GM21529 (cell line): ENCODE results near the gene SNAPIN.

Source experiments
- ATAC-seq: cut with Tn5 transposase; IDR thresholded peaks from one replicate; pipeline ENCODE4 v1.9.1; 2021; ENCODE audit not compliant: unreplicated experiment

Gene SNAPIN

DNA sequence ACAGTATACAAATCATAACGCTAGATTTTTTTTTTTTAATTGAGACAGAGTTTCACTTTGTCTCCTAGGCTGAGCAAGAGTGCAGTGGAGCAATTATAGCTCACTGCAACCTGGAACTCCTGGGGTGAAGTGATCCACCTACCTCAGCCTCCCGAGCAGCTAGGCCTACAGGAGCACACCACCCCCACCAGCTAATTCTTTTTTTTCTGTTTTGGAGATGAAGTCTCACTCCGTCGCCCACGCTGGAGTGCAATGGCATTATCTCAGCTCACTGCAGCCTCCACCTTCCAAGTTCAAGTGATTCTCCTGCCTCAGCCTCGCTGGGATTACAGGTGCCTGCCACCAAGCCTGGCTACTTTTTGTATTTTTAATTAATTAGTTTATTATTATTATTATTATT lies 41.3 kb downstream of the SNAPIN start:
- no peak for ATAC-seq

DNA sequence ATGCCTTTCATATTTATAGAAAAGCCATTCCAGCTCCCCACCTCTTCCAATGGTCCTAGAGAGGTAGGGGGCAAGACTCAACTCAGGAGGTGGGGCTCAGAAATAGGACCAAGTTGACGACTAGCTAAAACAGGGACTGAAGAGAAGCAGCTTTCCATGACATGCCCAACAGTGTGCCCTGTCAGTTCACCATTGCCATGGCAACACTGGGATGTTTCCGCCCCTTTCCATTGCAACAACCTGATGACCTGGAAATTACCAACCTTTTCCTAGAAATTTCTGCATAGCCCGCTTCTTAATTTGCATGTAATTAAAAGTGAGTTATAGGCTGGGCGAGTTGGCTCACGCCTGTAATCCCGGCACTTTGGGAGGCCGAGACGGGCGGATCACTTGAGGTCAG lies 47.0 kb downstream of the SNAPIN start:
- ATAC-seq, result no peak

DNA sequence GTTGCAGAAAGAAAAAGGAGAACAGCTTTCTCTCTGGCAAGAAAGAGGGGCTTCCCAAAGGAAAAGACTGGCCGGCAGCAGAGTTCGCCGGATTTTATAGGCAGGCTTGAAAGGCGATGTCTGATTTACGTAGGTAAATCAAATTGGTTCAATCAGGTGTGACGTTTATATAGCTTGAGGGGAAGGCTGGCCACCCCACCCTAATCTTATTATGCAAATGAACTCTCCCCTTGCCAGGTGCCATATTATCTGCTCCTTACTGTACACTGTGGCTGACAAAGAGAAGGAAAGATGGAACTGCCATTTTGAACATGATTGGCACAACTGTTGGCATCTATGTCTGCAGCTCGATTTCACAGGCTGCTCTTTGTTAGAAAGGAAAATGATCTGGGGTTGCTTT lies 52.5 kb downstream of the SNAPIN start:
- ATAC-seq, result no peak
